ENCODE results near the gene TPPP. TPM values are rescaled to one million over a fixed set of nuclear protein-coding genes. Genes with fewer than 3 reads are reported as not detected.

TPPP gene
- total and polyA plus RNA-seq, 8 donors = 6.7 to 14.4 (median 8.6) TPM

GRCh38 chr5:642481-642880, 50.7 kb downstream of the TPPP start:
- Histone ChIP-seq H3K27me3 (no peaks in the 10 kb centered on the region), H3K27ac (no peak overlapping the region), H3K4me3 (no peak overlapping the region), H3K36me3 (peaks cover 0 to 78% of the 10 kb centered on the region in 2 donors), H3K9me3 (no peaks in the 10 kb centered on the region), H3K4me1 (no peaks in the 10 kb centered on the region)
- no peak for ATAC-seq
- DNase-seq = no peak
- TF ChIP-seq, protein P1, sequence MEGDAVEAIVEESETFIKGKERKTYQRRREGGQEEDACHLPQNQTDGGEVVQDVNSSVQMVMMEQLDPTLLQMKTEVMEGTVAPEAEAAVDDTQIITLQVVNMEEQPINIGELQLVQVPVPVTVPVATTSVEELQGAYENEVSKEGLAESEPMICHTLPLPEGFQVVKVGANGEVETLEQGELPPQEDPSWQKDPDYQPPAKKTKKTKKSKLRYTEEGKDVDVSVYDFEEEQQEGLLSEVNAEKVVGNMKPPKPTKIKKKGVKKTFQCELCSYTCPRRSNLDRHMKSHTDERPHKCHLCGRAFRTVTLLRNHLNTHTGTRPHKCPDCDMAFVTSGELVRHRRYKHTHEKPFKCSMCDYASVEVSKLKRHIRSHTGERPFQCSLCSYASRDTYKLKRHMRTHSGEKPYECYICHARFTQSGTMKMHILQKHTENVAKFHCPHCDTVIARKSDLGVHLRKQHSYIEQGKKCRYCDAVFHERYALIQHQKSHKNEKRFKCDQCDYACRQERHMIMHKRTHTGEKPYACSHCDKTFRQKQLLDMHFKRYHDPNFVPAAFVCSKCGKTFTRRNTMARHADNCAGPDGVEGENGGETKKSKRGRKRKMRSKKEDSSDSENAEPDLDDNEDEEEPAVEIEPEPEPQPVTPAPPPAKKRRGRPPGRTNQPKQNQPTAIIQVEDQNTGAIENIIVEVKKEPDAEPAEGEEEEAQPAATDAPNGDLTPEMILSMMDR (IDR thresholded peaks at IDR 0.05) = no peak
- intact Hi-C loops (cut with DNase I) = no loop called here

- Histone ChIP-seq H3K4me3 (no peak overlapping the region), H3K9me3 (no peaks in the 10 kb centered on the region), H3K4me1 (no peaks in the 10 kb centered on the region), H3K27ac (no peak overlapping the region), H3K36me3 (peaks cover 0 to 77% of the 10 kb centered on the region in 2 donors), H3K27me3 (no peaks in the 10 kb centered on the region)
- TF ChIP-seq, protein P1 (IDR thresholded peaks at IDR 0.05) = no peak
- intact Hi-C loops (cut with DNase I) = no loop called here
- DNase-seq (no peak), ATAC-seq (no peak)
Measured at GRCh38 chr5:641331-641765, 51.8 kb downstream of the TPPP start.

GRCh38 chr5:640461-641330, 52.5 kb downstream of the TPPP start:
- Histone ChIP-seq H3K27me3 (no peaks in the 10 kb centered on the region), H3K27ac (no peak overlapping the region), H3K9me3 (peaks cover 0 to 1% of the 10 kb centered on the region in 2 donors), H3K36me3 (peaks cover 0 to 80% of the 10 kb centered on the region in 2 donors), H3K4me1 (no peaks in the 10 kb centered on the region), H3K4me3 (no peak overlapping the region)
- no peak for ATAC-seq
- intact Hi-C loops (cut with DNase I) = no loop called here
- peak in 2 of 4 donors; percentile 26 to 76 for DNase-seq
- TF ChIP-seq, protein P1 (IDR thresholded peaks at IDR 0.05) = no peak

DNA sequence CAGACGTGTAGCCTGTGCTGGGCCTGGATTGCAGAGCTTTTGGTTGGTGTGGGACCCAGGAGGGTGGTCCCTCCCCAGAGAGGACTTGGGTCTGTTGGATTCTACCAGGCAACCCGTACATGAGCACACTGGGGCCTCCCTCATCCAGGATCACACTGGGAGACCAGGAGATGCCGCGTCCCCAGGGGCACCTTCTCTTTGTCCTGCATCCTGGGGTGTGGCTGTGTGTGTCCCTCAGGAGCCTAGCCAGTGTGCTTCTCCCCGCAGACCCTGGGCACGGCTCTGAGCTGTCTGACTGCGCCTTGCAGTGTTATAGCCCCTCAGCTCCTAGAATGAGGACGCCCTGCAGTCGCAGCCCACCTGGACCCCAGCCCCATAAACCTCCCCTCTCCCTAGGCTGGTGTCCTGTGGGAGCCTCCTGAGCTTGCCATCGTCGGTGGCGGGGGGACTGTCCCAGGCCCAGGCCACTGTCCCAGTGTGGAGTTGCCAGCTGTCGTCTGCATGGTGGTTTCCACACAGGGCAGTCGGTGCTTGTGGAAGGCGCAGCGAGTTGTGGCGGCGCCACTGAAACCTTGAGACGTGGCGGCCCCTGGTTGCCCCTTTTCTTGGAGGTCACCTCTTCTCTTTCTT, 53.5 kb downstream of the TPPP start:
- DNase-seq (no peak), ATAC-seq (no peak)
- no peaks in the 10 kb centered on the region for H3K4me1 ChIP-seq
- peaks cover 0 to 85% of the 10 kb centered on the region in 2 donors for H3K36me3 ChIP-seq
- H3K27ac ChIP-seq = no peak overlapping the region
- TF ChIP-seq, protein P1 (IDR thresholded peaks at IDR 0.05) = no peak
- H3K4me3 ChIP-seq = no peak overlapping the region
- H3K27me3 ChIP-seq = no peaks in the 10 kb centered on the region
- peaks cover 0 to 4% of the 10 kb centered on the region in 2 donors for H3K9me3 ChIP-seq
- intact Hi-C loops (cut with DNase I) = no loop called here

GRCh38 chr5:639253-639530, 54.0 kb downstream of the TPPP start:
- no peak overlapping the region for H3K27ac ChIP-seq
- H3K4me3 ChIP-seq = no peak overlapping the region
- no peak for ATAC-seq
- peaks cover 0 to 4% of the 10 kb centered on the region in 2 donors for H3K9me3 ChIP-seq
- peak in 1 of 4 donors; percentile 27 for DNase-seq
- peaks cover 0 to 85% of the 10 kb centered on the region in 2 donors for H3K36me3 ChIP-seq
- TF ChIP-seq, protein P1 (IDR thresholded peaks at IDR 0.05) = no peak
- no peaks in the 10 kb centered on the region for H3K4me1 ChIP-seq
- intact Hi-C loops (cut with DNase I) = no loop called here
- no peaks in the 10 kb centered on the region for H3K27me3 ChIP-seq

Data from left lung (tissue), 10 donors.